Left ventricle myocardium inferior (tissue), 1 donor: ENCODE results near the gene CRYBG1. TPM values are rescaled to one million over a fixed set of nuclear protein-coding genes. Genes with fewer than 3 reads are reported as not detected.

Experiments used
- DNase-seq: peaks from one replicate; pipeline ENCODE4 v3.0.0-alpha.2; 2020
- H3K27ac ChIP-seq: fragments of 200-600 bp; replicated peaks from 2 replicates; pipeline ENCODE4 v1.8.0; 2021
- H3K27me3 ChIP-seq: fragments of 200-600 bp; 2 replicates; pipeline ENCODE4 v1.8.0; 2021; ENCODE audit warnings: low read depth
- H3K36me3 ChIP-seq: fragments of 200-600 bp; 2 replicates; pipeline ENCODE4 v1.8.0; 2021
- H3K4me1 ChIP-seq: fragments of 200-600 bp; 2 replicates; pipeline ENCODE4 v1.8.0; 2021
- H3K4me3 ChIP-seq: fragments of 200-600 bp; 2 replicates; pipeline ENCODE4 v1.8.0; 2021; ENCODE audit warnings: mild to moderate bottlenecking, moderate library complexity
- H3K9me3 ChIP-seq: fragments of 200-600 bp; replicated peaks from 2 replicates; pipeline ENCODE4 v1.8.0; 2021
- CTCF ChIP-seq: fragments of 200-600 bp; IDR thresholded peaks from 2 replicates; pipeline ENCODE4 v1.8.0; 2021; ENCODE audit warnings: antibody characterized with exemption, mild to moderate bottlenecking, borderline replicate concordance
- intact Hi-C: fragments of 100-400 bp; cut with micrococcal nuclease; formaldehyde crosslinking; loops from one replicate; pipeline ENCODE4 v1.11.0; 2022
- total RNA-seq: library from RNA; stranded (reverse); fragmentation: NEBNext Ultra II Directional; extraction: Animal tissue kit (Norgen Biotek cat#: 25700); gene quantifications from one replicate; pipeline ENCODE4 v1.2.1, GENCODE V29; 2021
- donor health status: DM: no; HTN: yes; CAD: no; lungs with severe emphysema.

The CRYBG1 gene
- total RNA-seq, 1 donor from 2014 or later = 1.3 TPM

GRCh38 chr6:106363401-106364138 lies 3.1 kb downstream of the CRYBG1 start:
- no peak for TF ChIP-seq CTCF
- Histone ChIP-seq H3K9me3 (no peaks in the 10 kb centered on the region), H3K27me3 (peaks cover 76% of the 10 kb centered on the region), H3K4me3 (no peak overlapping the region), H3K4me1 (peaks cover 13% of the 10 kb centered on the region), H3K36me3 (no peaks in the 10 kb centered on the region), H3K27ac (no peak overlapping the region)
- intact Hi-C loops = no loop called here
- DNase-seq = no peak

- DNase-seq = no peak
- Histone ChIP-seq H3K27me3 (peaks cover 25% of the 10 kb centered on the region), H3K4me3 (no peak overlapping the region), H3K36me3 (no peaks in the 10 kb centered on the region), H3K9me3 (no peaks in the 10 kb centered on the region), H3K27ac (no peak overlapping the region), H3K4me1 (no peaks in the 10 kb centered on the region)
- no peak for TF ChIP-seq CTCF
- intact Hi-C loops = no loop called here
Measured at GRCh38 chr6:106369739-106370138, 9.2 kb downstream of the CRYBG1 start.

GRCh38 chr6:106370639-106371038 lies 10.1 kb downstream of the CRYBG1 start:
- intact Hi-C loops = no loop called here
- DNase-seq = no peak
- TF ChIP-seq CTCF = no peak
- Histone ChIP-seq H3K36me3 (no peaks in the 10 kb centered on the region), H3K4me3 (no peak overlapping the region), H3K27me3 (peaks cover 25% of the 10 kb centered on the region), H3K27ac (no peak overlapping the region), H3K4me1 (no peaks in the 10 kb centered on the region), H3K9me3 (no peaks in the 10 kb centered on the region)

- Histone ChIP-seq H3K4me1 (no peaks in the 10 kb centered on the region), H3K27ac (no peak overlapping the region), H3K4me3 (no peak overlapping the region), H3K27me3 (peaks cover 10% of the 10 kb centered on the region), H3K9me3 (no peaks in the 10 kb centered on the region), H3K36me3 (no peaks in the 10 kb centered on the region)
- TF ChIP-seq CTCF = no peak
- DNase-seq = no peak
- intact Hi-C loops = no loop called here
Measured at GRCh38 chr6:106372838-106373501, 12.5 kb downstream of the CRYBG1 start.

GRCh38 chr6:106373502-106374239 lies 13.2 kb downstream of the CRYBG1 start:
- no peaks in the 10 kb centered on the region for H3K4me1 ChIP-seq
- H3K4me3 ChIP-seq = no peak overlapping the region
- H3K27ac ChIP-seq = no peak overlapping the region
- intact Hi-C loops = no loop called here
- no peak for TF ChIP-seq CTCF
- no peaks in the 10 kb centered on the region for H3K36me3 ChIP-seq
- H3K27me3 ChIP-seq = peaks cover 10% of the 10 kb centered on the region
- DNase-seq = no peak
- no peaks in the 10 kb centered on the region for H3K9me3 ChIP-seq
